ENCODE data around the gene RAB17.
"Not testable (repeated sequence)": the region's sequence is repeated elsewhere in the genome, so short reads cannot be mapped to it uniquely, and the experiment has no call there.

Gene RAB17

DNA sequence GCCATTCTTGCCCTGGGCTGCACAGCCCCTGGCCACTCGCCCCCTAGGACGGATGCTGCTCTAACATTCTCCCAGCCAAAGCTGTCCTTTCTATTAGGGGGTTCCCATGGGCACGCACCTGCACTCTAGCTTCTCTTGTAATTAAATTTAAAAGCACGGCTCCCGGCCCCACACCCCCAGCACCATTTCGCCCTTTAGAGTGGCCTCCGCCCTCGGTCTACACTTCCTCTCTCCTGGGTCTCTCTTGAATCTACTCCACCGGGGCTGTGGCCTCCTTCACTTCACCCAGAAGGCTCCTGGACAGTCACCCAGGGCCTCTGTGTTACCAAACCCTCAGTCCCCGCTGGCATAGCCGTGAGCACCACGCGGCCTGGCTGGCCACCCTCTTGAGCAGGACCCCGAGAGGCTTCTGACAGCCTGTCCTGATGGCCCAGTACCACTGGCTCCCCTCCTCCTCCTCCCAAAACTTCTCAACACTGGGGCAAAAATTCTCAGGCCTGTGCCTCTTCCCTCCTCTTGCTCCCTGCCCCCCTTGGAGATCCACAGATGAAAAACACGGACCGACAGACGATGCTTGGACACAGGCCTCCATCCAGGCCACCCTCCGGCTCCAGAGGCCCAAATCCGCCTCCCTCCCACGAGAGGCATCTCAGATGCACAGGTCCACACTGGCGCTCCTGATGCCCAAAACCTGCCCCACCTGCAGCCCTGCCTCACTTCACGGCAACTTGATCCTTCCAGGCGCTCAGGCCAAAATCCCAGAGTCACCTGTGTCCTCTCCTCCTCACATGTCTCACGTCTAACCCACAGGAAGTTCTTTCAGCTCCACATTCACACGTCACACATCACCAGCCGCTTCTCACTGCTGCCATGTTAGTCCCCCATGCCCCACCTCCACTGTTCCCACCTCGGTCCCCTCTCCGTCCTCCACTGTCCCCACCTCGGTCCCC is 6.9 kb upstream of the RAB17 start:
- no peak for DNase-seq

DNA sequence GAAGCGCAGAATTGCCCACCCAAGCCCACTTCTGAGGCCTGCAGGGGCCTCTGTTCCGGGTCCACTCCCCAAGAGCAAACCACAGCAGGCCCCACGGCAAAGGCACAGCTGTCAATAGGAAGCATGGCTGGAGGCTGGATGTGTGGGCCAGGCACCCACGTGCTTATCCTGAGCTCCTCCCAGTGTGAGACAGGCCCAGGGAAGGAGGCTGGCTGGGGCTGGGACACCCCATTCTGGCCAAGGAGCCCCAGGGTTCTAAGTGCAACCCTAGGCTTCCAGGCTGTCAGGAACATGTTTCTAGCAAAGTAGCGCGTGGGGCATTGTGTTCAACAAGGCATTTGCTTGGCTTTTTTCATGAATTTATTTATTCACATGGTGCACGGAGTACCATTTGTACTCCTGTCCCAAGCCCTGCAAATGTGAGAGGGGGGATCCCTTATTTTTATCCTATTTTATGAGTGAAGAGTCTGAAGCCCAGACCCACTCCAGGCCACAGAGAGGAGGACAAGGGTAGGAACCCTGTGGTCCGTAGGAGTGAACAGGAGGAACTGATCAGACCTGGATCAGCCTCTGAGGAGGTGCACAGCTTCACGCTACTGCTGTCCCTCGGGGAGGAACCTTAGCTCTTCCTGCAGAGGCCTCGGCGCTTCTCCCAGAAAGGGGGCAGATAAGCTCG is 6.1 kb upstream of the RAB17 start:
- no peak for DNase-seq

DNA sequence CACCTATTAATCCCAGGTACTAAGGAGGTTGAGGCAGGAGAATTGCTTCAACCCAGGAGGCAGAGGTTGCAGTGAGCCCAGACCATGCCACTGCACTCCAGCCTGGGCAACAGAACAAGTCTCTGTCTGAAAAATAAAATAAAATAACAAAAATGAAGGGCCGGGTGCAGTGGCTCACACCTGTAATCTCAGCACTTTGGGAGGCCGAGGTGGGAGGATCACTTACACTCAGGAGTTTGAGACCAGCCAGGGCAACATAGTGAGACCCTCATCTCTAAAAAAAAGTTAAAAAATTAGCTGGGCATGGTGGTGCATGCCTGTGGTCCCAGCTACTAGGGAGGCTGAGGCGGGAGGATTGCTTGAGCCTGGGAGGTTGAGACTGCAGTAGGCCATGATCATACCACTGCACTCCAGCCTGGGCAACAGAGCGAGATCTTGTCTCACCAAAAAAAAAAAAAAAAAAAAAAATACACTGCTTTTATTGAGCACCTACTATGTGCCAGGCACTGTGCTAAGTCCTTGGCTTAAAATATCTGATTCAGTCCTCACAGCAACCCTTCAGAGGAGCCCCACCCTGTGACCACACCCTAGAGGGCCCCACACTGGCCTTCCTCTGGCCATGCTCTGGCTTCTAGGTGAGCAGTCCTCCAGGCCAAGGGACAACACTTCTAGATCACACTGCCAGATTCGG is 5.4 kb upstream of the RAB17 start:
- not testable (repeated sequence) for DNase-seq

DNA sequence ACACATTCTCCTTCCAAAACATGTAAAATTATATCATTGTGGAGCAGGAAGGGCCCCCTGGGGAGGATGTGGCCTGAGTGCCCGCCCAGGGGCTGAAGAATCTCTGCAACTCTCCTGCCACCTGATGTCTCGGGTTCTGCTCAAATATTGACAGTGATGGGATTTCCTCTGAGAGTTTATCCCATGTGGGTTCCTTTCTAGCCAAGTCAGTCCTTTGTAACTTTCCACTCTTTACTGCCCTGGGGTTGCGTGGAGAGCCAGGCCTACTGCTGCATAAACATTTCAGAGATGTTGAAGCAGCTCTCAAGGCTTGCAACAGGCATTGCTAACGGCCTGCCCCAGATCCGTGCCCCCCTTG is 4.0 kb upstream of the RAB17 start:
- DNase-seq, result no peak

DNA sequence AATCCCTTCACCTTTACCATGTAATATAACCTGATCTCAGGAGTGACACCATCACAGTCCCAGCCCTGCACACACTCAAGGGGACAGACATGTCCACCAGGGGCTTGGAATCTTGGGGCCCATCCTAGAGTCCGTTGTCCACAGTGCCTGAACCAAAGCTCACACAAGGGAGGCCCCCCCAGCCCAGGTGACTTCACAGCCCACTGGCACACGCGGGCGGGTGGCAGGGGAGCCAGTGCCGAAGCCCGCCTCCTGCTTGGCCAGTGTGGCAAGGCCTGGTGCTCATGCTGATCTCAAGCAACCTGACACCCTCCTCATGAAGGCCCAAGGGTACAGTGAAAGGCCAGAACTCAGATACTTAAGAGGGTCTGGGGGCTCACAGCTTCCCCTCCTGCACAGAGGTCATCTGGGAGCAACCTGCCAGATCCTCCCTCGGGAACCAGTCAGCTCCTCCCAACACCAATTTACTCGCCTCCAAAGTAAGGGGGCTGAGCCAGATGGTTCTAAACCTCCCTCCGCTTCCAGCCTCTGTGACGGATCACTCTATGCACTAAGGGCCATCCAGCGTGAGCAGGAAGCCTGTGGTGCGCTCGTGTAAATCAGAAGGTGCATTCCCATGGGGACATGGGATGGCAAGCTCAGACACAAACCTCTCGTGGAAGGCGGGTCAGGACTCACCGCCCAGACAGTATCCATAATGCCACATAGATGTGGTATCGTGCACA is 3.2 kb upstream of the RAB17 start:
- DNase-seq, result no peak

DNA sequence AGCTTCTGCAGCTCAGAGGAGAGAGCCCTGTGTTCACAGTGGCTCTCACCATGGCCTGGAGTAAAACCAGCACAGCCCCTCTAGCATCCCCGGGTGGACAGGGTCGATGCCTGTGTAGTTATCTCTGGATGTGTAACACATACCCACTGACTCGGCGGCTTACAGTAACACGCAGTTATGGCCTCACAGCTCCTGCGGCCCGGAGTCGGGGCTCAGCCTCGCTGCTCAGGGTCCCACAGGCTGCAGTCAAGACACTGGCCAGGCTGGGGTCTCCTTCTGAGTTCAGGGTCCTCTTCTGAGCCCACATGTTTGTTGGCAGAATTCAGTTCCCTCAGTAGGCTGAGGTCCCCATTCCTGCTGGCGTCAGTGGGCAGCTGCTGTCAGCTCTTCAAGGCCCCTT is 2.5 kb upstream of the RAB17 start:
- DNase-seq, result no peak

DNA sequence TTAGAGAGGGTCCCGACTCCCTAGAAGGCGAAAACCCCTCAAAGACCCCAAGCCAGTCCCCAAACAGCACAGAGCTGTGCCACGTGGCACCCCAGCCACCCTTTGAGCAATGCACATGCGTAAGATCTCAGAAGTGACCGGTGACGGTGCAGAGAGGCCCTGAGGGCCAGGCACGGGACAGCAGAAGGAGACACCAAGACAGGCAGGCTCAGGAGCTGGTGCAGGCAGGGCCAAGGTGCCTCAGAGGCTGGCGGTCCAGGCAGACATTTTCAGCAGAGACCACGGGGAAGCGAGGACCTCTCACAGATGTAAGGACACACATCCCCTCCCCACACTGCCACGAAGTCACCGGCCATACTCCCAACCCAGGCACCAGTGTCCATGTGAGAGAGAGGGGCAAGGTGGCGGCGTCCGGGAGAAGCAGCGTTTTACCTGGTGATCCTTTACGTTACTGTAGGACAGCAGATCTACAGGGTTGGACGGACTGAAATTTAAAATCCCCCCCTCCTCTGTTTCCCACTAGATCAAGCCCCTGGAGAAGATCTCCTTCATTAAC is 2.0 kb upstream of the RAB17 start:
- DNase-seq, result no peak

DNA sequence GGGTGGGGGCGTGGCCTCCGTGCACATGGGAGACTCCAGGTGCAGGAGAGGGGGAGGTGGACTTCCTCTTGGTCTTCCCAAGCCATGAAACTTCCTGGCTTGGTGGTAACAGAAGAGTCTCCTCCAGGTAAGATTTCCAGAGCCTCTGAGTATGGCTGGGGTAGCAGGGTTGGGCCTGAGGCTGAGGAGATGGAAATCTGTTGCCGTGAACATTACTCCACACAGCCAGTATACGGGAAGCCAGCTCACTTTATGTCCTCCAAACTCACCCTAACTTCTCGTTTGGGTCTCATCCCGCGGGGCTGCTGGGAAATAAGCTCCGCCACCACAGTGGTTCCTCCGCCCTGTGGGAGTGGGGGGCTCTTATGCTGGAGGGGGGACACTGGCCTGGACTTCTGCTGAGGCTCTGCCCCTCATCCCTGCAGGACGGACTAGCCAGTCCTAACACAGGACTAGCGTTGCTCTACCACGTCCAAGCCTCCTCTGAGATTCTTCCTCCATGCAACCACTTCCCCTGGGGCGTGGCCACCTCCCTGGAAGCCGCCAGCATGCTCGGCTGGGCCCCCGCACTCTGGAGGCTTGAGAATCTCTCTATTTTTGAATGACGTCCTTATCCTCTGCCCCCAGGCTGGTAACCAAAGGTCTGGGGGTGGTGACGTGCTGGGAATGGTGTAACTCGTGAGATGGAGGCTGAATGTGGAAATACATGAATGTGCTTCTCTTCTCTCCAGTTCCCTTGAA is 777 bp upstream of the RAB17 start:
- no peak for DNase-seq

DNA sequence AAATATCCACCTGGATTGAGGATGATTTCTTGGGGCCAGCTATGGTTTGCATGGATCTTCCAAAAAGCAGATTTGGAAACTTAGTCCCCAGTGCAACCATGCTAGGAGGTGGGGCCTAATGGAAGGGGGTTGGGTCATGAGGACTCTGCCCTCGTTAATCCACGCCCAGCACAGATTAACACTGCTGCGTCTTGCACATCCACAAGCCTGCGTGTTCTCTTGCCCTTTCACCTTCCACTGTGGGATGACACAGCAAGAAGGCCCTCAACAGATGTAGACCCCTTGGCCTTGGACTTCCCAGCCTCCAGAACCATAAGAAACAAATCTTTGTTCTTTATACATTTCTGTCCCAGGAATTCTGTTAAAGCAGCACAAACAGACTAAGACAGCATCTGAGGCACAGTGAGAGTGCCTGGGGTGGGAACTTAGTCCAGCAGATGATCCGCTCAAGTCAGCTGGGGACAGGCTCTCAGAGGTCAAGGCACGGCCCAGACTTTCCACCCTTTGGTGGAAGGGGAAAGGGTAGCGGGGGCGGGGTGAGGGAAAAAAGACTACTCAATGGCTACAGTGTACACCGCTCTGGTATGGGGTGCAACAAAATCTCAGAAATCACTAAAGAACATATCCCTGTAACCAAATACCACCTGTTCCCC is 2.4 kb downstream of the RAB17 start:
- DNase-seq, result no peak

DNA sequence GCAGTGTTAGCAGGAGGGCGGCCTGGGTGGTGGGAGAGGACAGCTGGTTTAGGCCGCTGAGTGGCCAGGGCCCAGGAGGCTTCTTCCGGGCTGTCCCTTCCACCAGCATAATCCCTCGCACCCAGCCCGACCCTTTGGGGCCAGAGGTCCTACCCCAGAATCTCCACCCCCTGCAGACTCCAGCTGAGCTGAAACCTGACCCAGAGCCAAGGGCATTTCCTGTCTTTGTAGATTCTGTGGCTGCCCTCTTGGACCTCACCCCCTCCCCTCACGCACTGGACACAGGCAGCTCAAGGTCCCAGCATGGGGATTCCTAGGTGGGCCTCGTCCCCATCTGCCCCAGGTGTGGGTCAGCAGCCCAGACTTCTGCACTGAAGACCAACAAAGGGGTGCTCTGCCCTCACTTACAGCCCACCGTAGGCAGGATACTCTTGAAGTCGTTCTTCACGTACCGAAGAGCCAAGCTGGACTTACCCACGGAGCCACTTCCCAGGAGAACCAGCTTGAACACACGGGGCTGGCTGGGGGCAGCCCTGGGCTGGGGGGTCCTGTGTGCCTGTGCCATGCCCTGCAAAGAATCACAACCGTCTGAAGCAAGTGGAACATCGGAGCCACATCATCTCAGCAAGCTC is 4.8 kb downstream of the RAB17 start:
- no peak for DNase-seq

DNA sequence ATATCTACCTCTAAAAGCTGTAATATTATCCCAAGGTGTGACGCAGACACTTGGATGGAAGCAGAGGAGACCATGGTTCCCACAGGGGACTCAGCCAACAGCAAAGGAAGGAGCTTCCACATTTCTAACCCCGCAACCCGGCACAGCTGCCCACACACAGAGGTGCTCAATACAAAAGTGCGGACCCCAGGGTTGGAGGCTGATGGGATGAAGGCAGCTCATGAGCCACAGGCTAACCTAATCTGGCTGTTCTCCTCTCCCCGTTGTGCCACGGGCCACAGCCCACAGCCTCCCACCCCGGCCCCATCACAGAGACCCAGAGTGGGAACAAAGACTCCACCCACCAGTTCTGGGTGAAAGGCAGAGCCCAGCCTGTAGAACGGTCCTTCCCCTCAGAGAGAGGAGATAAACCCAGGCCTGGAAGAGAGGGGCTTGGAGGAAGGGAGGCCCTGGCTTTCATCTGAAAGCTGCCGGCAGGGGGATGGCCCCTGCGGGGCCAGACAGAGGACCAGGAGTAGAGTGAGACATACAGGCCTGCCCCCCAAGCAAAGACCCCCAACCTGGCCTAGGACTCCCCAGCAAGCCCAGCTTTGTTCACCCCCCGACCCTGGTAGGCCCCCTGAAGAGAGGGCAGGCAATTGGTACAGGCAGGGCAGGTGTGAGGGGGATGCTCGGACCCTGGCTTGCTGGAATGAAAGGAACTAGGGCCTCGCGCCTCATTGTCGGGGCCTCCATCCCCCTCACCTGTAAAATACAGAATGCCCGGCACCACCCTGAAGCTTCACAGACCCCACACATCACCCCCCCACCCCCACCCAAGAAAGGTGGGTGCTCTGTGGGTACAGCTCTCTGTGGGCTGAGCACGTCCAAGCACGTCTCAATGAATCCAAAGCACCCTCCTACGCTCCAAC is 6.9 kb downstream of the RAB17 start:
- no peak for DNase-seq

DNA sequence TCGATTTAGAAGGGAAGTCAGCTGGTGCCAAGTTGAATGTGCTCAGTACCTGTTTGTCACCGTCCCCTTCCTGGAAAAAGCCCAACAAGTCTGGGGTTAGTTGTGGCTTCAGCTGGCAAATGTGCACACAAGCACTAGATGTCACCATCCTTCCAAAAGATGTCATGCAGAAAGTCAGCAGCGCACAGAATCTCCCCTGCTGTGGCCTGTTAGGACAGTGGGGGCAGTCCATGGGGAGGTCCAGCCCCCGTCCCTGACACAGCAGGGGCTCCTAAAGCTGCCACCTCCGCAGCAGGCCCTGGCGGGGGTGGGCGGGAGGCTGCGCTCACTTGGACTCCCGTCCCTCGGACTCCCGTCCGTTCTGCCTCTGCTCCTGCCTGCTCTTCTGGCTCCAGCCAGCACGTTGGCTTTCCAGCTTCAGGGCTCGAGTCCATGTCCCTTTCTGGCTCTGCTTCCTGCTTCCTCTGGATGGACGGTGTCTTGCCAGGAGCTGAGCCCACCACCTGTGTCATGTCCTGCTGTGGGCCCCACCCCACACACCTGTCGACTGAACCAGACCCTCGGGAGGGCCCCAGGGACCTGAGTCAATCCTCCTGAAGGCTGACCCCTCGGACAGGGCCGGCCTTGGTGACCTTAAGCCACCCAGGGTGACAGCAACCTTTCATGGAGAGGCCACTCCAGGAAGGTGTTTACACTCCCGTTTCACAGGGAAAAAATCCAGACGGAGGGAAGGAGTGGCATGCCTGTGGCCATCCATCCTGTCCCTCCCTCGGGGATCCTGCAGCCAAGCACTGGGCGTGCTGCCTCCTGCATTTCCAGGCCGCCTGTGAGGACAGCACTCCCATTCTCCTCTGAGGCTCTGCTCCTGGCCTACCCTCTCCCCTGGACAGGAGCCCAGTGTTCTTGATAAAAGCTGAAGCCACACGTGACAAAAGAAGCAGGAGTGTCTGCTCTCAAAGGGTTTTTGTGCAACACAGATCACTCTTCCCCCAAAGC is 8.5 kb downstream of the RAB17 start:
- DNase-seq, result peak; percentile 82

DNA sequence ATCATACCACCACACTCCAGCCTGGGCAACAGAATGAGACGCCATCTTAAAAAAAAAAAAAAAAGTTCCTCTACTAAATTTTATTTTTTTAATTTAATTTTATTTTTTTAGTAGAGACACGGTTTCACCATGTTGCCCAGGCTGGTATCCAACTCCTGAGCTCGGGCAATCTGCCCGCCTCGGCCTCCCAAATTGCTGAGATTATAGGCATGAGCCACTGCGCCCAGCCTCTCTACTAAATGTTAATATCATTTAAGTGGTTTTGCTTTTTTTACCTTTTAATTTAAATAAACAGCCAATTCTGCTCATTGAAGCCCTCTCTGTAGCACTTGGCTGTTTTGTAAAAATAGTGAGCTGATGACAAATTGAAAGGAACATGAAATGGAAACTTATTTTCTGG is 9.2 kb downstream of the RAB17 start:
- DNase-seq, result no peak

DNA sequence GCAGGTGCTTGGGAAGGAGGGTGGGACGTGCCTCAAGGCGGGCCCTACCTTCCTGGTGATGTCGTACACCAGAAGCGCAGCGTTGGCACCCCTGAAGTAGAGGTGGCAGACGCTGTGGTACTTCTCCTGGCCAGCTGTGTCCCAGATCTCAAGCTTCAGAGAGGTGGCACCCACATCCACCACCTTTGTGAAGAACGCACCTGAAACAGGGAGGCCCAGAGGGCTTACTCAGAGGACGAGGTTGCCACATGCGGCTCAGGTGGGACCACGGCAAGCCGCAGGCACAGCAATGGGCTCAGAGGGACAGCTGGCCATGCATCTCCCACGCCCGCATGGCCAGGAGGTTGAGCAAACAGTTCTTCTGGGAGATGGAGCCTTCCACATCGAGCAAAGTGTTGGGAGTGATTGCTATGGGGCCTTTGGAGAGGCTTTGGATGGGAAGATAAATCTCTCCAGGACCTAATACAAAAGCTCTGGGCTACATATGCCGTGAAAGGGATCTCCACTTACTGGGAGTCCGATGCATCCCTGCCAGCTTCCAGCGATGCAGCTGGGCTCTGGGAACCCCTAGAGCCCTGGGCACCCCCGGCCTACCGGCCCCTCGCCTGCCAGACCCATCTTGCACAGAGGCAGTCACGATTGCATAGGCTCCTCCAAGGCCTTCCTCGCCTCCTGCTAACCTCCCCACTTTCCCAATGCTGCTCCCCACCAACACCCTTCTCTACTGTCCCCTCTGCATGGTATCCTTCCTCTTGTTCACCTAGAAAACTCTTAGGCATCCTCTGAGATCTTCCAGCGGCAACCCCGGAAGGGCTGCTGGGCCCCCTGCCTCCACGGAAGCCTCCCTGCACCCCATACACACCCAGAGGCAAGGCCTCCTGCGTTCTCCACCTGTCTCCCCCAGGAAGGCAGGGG is 12.3 kb downstream of the RAB17 start:
- no peak for DNase-seq

DNA sequence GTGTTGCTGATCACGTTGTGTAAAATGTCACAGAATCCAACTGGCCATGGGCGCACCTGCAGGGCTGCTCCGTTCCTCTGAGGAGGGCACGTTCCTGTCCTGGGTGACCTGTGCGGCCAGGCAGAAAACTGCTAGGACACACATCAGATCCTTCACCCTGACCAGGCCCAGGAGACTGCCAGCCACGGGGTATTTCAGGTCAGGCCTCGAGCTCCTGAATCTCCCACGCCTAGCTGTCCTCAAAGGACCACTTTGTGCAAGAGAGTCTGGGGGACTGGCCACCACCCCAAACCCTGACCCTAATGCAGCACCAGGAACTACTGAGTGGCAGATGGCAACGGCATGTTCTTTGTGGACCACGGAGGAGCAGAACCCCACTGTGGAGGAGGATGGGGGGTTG is 13.1 kb downstream of the RAB17 start:
- no peak for DNase-seq

DNA sequence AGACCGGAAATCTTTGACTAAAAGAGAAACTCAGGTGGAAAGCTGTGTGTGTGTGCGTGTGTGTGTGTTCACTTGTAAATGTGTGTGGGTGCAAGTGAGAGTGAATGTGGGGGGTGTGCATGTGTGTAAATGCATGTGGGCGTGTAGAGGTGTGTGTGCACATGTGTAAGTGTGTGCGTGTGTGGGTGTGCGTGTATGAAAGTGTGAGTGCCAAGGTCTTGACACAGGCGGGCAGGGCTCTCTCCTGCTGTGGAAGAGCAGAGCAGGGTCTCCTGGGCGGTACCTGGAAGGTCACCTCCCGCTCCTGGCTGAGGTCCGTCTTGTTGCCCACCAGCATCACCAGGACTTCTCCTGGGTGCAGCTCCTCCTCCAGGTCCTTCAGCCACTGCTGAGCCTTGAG is 13.6 kb downstream of the RAB17 start:
- no peak for DNase-seq

All from NCI-H345 (cell line).